ENCODE measurements around the gene EPB41L2.
"Not testable (repeated sequence)": the region's sequence is repeated elsewhere in the genome, so short reads cannot be mapped to it uniquely, and the experiment has no call there.

Gene EPB41L2

DNA sequence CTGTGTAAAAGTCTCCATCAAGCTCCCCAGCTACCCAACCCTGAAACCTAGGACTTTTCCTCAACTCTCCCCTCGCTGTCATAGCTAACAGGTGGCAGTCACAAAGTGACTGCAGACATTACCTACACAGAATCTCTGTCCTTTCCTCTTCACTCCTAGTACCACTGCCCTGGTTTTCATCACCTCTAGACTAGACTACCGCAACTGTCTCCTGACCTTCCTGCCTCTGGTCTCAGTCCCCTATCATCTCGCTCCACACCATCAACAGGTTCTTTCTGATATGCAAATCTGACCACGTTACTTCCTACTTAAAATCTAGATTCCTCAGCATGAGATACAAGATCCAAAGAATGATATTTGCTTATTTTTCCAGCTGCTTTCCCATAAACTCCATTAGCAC is 142.1 kb downstream of the EPB41L2 start:
- H3K4me3 ChIP-seq (ENCODE audit: low read depth, low read length): no peak overlapping the region
- TF ChIP-seq, protein P1, sequence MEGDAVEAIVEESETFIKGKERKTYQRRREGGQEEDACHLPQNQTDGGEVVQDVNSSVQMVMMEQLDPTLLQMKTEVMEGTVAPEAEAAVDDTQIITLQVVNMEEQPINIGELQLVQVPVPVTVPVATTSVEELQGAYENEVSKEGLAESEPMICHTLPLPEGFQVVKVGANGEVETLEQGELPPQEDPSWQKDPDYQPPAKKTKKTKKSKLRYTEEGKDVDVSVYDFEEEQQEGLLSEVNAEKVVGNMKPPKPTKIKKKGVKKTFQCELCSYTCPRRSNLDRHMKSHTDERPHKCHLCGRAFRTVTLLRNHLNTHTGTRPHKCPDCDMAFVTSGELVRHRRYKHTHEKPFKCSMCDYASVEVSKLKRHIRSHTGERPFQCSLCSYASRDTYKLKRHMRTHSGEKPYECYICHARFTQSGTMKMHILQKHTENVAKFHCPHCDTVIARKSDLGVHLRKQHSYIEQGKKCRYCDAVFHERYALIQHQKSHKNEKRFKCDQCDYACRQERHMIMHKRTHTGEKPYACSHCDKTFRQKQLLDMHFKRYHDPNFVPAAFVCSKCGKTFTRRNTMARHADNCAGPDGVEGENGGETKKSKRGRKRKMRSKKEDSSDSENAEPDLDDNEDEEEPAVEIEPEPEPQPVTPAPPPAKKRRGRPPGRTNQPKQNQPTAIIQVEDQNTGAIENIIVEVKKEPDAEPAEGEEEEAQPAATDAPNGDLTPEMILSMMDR (IDR thresholded peaks at IDR 0.05; ENCODE audit: insufficient read depth, low read length, missing control alignments): no peak
- DNase-seq (ENCODE audit: low read depth, low spot score): no peak
- POLR2A ChIA-PET: no interaction called here
- CTCF ChIA-PET: no interaction called here

DNA sequence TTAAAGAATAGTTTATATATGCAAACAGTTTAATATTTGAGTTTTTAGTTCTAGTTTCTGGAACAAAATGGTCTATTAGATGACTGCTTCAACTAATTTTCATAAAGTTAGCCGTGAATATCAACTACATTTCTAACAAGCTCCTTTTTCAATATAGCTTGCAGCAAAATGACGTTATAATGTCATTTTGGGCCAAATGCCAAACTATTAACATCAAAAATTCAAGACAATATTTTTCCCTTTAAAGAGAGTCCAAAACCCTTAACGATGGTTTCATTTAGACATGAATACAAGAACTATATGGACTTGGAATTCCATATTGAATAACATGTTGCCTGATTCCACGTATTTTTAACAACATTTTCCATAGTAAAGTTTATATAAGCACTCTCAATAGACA is 144.9 kb downstream of the EPB41L2 start:
- TF ChIP-seq, protein P1 (IDR thresholded peaks at IDR 0.05; ENCODE audit: insufficient read depth, low read length, missing control alignments): no peak
- POLR2A ChIA-PET: no interaction called here
- CTCF ChIA-PET: no interaction called here
- no peak overlapping the region for H3K4me3 ChIP-seq (ENCODE audit: low read depth, low read length)
- DNase-seq (ENCODE audit: low read depth, low spot score): no peak

DNA sequence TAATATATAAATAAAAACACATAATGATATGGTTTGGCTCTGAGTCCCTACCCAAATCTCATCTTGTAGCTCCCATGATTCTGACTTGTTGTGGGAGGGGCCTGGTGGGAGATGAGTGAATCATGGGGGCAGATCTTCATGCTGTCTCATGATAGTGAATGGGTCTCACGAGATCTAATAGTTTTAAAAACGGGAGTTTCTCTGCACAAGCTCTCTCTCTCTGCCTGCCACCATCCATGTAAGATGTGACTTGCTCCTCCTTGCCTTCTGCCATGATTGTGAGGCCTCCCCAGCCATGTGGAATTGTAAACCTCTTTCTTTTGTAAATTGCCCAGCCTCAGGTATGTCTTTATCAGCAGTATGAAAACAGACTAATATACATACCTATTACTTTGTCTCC is 147.4 kb downstream of the EPB41L2 start:
- CTCF ChIA-PET: interaction anchor here (0.6 kb wide), 1 partner anchor 11 kb away, joined by 3 read pairs; no protein-coding TSS in a partner anchor
- H3K4me3 ChIP-seq (ENCODE audit: low read depth, low read length); POLR2A ChIA-PET; DNase-seq (ENCODE audit: low read depth, low spot score): not testable (repeated sequence)

DNA sequence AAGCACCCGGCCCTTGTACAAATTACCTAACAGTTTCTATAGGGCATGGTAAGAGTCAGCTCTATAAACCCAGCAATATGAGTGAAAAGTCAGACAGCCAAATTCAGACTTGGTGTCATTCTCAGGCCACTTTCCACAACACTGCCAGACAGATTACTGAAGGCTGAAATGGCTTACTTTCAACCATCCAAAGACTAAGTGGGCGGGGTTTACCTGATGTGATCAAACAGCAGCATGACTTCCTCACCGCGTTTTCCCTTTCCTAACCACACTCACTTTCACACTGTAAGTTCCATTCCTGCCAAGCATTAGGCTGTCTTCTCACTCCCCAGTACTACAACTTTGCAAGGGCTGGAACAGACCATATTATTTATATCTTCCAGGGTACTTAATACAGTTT is 149.9 kb downstream of the EPB41L2 start:
- H3K4me3 ChIP-seq (ENCODE audit: low read depth, low read length): no peak overlapping the region
- TF ChIP-seq, protein P1 (IDR thresholded peaks at IDR 0.05; ENCODE audit: insufficient read depth, low read length, missing control alignments): no peak
- DNase-seq (ENCODE audit: low read depth, low spot score): no peak
- ChIA-PET CTCF (no interaction called here), POLR2A (no interaction called here)

DNA sequence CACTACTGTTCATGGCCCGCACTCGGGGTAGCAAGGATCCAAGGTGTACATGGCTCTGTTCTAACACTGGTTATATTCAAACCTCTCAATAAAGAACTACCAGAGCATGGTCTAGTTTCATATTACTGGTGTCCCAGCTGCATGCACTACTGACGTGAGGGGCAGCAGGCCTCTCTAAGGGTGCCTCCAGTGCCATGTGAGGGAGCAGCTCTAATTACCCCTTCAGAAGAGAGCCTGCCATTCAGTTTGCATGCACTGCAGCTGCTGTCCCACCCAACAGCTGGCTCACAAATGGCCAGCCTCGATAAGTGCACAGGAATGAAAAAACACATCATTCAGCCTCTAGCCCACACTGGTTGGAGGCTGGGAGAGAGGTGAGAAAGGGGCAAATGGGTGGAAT is 150.6 kb downstream of the EPB41L2 start:
- TF ChIP-seq, protein P1 (IDR thresholded peaks at IDR 0.05; ENCODE audit: insufficient read depth, low read length, missing control alignments): no peak
- no peak overlapping the region for H3K4me3 ChIP-seq (ENCODE audit: low read depth, low read length)
- POLR2A ChIA-PET: no interaction called here
- CTCF ChIA-PET: no interaction called here
- no peak for DNase-seq (ENCODE audit: low read depth, low spot score)

DNA sequence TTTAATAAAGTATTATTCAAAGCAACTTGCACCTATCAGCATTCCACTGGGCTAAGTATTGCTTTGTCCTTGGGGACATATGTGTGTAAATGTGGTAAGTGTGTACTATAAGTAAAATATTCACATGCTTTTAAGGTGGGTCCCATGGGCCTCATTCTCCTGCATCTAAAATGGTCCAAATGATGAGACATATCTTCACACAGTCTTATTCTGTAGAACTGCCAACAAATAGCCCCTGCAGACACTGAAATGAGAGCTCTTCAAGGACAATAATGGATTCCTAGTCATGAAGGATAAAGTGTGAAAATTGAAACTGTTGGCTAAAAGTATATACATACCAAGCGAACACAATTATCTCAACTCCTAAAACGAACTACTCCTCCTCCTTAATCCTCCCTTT is 154.1 kb downstream of the EPB41L2 start:
- TF ChIP-seq, protein P1 (IDR thresholded peaks at IDR 0.05; ENCODE audit: insufficient read depth, low read length, missing control alignments): no peak
- ChIA-PET POLR2A (interaction anchor here (0.6 kb wide), 1 partner anchor 37 kb away, joined by 3 read pairs; no protein-coding TSS in a partner anchor), CTCF (no interaction called here)
- no peak for DNase-seq (ENCODE audit: low read depth, low spot score)
- H3K4me3 ChIP-seq (ENCODE audit: low read depth, low read length): no peak overlapping the region

DNA sequence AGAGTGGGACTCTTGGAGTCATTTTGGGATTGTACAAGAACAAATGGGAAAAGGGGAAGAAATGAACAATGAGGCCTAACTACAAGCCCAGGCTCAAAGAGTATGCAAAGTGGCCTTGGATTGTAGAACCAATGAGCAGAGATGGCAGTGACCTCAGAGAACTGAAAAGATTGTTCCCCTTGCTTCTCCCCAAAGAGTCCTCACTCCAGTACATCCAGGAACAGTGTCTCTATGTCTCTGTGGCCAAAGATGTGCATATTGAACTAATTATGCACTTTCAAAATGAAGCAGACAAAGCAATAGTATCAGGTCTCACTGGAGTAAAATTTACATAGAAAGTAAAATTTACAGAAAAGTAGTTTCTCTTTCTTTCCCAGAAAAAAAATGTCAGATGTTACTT is 154.9 kb downstream of the EPB41L2 start:
- ChIA-PET CTCF (no interaction called here), POLR2A (no interaction called here)
- no peak for DNase-seq (ENCODE audit: low read depth, low spot score)
- no peak overlapping the region for H3K4me3 ChIP-seq (ENCODE audit: low read depth, low read length)
- TF ChIP-seq, protein P1 (IDR thresholded peaks at IDR 0.05; ENCODE audit: insufficient read depth, low read length, missing control alignments): no peak
